K562 (cell line): ENCODE results near the gene GLRA3.

ENCODE experiments used
- POLR2A ChIP-seq: fragments of 450-650 bp; conservative IDR thresholded peaks from 2 replicates; pipeline ENCODE4 v1.6.1; 2016
- REST ChIP-seq, 2 experiments: fragments of 450-650 bp; formaldehyde crosslinking in 1 of 2; IDR thresholded peaks; 2 replicates each; pipeline versions ENCODE4 v1.4.0 to v1.6.1; 2014 to 2020; ENCODE audit warnings: mild to moderate bottlenecking in 2 of 2, borderline replicate concordance in 1 of 2, low read depth in 1 of 2
- SMARCC2 ChIP-seq: fragments of 450-650 bp; IDR thresholded peaks from 2 replicates; pipeline ENCODE4 v1.6.1; 2017; ENCODE audit warnings: antibody characterized with exemption, moderate library complexity, mild to moderate bottlenecking, low read depth
- STAG1 ChIP-seq: sonication (generic); formaldehyde crosslinking; IDR thresholded peaks from 2 replicates; pipeline ENCODE4 v1.5.0; 2020; ENCODE audit warnings: missing genetic modification reagents, borderline replicate concordance
- ZEB2 ChIP-seq: fragments of 450-650 bp; IDR thresholded peaks from 2 replicates; pipeline ENCODE4 v1.6.1; 2016
- TF ChIP-seq, protein P1 (sequence below): sonication (generic); formaldehyde crosslinking; IDR thresholded peaks from 2 replicates; pipeline ENCODE4 v1.8.1; 2023; ENCODE audit warnings: mild to moderate bottlenecking, missing genetic modification reagents

- no peak for TF ChIP-seq REST (IDR thresholded peaks at IDR 0.05; ENCODE audit: borderline replicate concordance)
- TF ChIP-seq REST (CRISPR knock-in tag; IDR thresholded peaks at IDR 0.05; ENCODE audit: low read depth) = no peak
- no peak for TF ChIP-seq STAG1 (CRISPR knock-in tag)
- no peak for TF ChIP-seq ZEB2
- no peak for TF ChIP-seq SMARCC2
- no peak for TF ChIP-seq POLR2A
- TF ChIP-seq, protein P1, sequence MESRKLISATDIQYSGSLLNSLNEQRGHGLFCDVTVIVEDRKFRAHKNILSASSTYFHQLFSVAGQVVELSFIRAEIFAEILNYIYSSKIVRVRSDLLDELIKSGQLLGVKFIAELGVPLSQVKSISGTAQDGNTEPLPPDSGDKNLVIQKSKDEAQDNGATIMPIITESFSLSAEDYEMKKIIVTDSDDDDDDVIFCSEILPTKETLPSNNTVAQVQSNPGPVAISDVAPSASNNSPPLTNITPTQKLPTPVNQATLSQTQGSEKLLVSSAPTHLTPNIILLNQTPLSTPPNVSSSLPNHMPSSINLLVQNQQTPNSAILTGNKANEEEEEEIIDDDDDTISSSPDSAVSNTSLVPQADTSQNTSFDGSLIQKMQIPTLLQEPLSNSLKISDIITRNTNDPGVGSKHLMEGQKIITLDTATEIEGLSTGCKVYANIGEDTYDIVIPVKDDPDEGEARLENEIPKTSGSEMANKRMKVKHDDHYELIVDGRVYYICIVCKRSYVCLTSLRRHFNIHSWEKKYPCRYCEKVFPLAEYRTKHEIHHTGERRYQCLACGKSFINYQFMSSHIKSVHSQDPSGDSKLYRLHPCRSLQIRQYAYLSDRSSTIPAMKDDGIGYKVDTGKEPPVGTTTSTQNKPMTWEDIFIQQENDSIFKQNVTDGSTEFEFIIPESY (CRISPR knock-in tag) = no peak
Observed at GRCh38 chr4:174813292-174813691, 15.8 kb downstream of the GLRA3 start.
